HG03520 (cell line): ENCODE data around the gene NRG3.
"Not testable (repeated sequence)": the region's sequence is repeated elsewhere in the genome, so short reads cannot be mapped to it uniquely, and the experiment has no call there.

Experiments
- ATAC-seq: cut with Tn5 transposase; IDR thresholded peaks from one replicate; pipeline ENCODE4 v1.9.1; 2021; ENCODE audit warnings: mild to moderate bottlenecking, moderate library complexity; ENCODE audit not compliant: unreplicated experiment

The NRG3 gene

DNA sequence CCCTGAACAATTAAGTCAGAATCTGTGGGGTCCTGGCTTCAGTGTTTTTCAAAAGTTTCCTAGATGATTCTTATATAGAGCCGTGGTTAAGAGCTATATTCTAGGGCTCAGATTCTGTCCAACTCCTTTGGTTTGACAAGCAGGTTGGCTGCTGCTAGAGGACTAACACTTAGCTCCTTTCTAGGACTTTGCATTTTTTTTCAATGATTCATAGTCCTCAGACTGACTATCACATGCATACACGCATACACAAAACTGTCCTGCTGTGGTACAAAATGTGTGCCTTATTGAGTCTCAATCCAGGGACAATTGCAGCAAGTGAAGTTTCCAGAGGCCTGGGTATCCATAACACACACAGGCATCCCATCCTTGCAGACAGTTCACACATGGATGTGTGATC lies 392.0 kb downstream of the NRG3 start:
- ATAC-seq: no peak

GRCh38 chr10:82267465-82267864 lies 392.5 kb downstream of the NRG3 start:
- ATAC-seq: no peak

DNA sequence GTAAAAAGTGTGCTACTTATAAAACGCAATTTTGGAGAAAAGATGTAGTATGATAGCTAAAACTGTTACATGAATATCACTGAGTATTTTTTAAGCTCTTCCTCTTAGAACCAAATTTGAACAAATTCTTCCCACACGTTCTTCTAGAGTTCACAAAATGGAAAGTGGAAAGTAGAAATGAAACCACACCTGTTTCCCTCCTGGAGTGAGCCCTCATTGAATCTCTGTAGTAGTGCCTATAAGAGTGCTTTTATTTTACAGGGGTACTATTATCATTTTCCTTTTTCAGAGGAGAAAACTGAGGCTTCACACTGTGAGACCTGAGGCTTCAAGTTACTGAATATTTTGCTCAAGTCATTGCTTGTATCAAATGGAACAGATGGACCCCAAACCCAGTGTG lies 393.0 kb downstream of the NRG3 start:
- ATAC-seq: no peak

DNA sequence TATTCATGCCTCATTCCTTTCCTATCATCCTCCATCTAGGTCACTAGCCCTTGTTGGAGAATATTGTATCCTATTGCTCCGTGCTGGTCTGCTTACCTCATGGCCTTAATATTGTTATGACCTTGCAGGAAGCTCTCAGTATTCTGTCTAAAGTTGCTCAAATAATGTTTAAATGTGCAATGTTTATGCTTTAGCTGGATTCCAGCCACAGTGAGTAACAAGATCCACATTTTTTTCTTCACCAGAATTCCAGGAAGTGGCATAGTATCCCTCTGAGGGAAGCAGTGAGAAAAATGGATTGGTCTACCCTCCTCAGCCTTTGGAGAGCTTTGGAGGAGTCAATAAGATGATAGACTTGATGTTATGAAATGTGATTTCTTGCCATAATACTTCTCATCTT lies 402.6 kb downstream of the NRG3 start:
- no peak for ATAC-seq

- ATAC-seq: no peak
Measured at GRCh38 chr10:82278401-82279182, 403.6 kb downstream of the NRG3 start.

- ATAC-seq: no peak
Measured at GRCh38 chr10:82282782-82283456, 407.9 kb downstream of the NRG3 start.

DNA sequence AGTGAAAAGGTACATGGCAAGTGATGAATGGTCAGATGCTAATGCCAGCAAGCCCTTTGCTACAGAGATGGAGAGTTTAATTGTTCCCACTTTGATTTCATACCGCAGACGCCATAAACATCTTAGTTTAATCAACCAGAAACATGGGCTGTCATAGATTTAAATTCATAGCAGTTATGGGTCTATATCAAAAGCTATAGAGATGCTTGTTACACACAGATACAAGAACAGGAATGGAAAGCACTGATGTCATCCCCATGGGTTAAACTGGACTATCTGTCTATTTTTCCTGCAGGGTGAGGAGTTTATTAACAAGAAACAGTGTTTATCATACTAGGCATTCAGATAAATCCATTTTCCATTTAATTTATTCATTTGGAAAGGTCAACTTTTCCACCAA lies 409.2 kb downstream of the NRG3 start:
- ATAC-seq: no peak

DNA sequence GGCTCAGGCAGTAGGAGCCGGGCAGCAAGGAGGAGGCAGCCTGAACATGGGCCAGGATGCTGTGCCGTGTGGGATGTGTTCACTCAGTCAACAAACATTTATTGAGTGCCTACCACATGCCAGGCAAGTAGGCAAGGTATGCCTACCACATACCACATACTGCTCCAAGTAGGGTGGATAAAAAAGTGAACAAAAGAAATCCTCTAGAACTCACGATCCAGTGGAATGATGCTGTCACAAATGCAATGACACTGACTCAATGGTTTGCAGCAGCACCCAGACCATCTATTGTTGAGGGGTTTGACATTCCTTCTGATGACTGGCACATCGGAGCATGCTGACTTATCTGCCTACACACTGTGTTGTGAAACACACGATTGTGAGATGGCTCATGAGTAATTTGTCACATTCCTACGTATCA lies 413.5 kb downstream of the NRG3 start:
- no peak for ATAC-seq

DNA sequence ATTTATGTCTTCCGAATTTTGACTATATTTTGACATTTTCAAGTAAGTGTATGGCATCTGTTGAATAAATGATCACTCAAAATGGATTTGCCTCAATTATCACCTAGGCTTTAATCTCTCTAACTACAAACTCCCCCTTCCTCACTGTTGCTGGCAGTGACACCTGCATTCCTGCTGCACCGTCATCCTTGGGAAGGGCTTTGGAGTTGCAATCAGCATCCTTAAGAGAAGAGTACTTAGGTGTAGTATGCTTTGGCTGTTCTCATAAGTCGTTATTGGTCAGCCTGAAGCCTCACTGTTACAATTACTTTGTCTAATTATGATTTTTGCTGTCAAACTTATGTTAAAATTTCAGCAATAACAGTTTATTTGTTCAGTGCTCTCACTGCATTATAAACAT lies 415.0 kb downstream of the NRG3 start:
- no peak for ATAC-seq

DNA sequence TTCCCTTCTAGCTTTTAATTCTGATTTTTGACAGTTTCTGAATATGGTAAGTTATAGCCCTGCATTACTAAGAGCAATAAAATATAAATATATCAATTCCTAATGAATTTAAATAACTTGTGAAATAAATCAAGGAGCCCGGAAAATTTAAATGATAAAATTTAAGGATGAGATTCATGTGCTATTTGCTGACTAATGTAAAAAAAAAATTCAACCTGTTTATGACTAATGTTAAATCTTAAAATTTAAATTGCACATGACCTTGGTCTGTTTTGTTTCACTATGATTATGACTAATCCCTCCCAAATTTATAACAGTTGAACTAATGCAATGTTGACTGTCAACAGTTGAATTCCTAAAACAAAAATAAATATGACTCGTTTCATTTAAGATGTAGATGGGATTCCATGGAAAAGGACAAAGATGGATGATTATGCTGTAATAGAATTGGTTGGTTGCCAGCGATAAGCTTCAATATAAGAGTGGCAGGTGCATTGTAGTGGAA lies 419.9 kb downstream of the NRG3 start:
- ATAC-seq: no peak

GRCh38 chr10:82308641-82309040 lies 433.6 kb downstream of the NRG3 start:
- no peak for ATAC-seq

DNA sequence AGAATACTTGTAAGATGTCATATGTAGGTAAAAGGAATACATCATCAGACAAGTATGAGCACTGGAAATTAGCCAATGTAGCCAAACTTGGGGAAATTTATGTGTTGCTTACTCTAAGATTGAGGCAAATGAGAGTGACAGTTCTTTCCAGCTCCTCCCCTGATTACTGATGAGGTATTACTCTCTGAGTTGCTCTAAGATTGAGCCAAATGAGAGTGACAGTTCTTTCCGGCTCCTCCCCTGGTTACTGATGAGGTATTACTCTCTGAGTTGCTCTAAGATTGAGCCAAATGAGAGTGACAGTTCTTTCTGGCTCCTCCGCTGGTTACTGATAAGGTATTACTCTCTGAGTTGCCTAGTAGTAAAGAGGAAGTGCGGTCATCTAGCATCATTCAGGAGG lies 435.8 kb downstream of the NRG3 start:
- ATAC-seq: no peak

DNA sequence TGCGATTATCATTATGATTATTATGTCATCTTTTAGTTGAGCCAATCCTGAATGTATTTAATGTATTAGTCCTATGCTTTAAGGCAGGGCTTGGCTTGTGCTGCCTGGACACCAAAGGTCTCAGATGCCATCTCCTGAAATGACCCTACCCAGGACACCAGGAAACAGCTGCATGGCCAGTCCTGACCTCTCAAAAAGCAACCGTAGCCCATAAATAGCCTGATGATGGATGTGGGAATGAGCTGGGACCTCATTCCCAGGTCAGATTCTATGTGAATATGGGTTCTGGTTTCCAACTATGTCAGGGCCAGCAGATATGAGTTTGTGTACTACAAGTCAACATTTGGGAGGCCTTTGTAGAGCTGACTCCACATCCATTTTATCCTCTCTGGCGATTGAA lies 438.4 kb downstream of the NRG3 start:
- ATAC-seq: no peak

DNA sequence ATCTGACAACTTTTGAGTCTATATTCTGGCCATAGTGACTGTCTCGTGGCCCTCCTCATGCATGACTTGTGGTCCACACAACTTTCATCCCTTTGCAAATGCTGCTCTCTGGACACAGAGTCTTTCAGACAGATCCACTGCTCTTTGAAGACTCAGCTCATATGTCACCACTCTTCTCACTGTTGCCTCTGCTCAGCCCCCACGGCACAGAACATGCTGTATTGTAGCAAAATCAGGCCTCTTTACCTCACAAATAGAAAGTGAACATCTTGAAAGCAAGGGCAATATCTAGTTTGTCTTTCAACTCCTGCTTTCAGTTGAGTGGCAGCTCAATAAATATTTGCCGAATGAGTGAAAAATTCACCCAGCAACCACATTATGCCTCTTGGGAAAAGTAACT lies 443.5 kb downstream of the NRG3 start:
- no peak for ATAC-seq

- no peak for ATAC-seq
Measured at GRCh38 chr10:82319074-82319473, 444.1 kb downstream of the NRG3 start.

DNA sequence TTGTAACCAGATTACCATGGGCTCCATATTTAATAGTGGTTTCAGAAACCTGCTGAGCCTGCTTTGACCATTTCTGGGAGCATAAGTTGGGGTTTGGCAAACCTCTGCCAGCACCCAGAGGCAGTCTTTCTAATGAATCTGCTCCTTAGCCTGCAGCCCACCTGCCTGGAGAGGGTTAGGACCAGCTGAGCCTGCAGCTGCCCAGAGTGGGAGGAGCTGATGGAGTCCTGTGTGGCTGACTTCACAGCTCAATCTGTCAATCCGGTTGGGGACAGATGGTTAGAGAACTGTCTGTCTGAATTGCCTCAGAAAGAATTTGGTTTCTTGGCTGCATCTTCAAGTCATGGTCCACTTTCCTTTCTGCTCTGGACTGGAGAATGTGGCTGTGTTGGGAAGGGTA lies 444.6 kb downstream of the NRG3 start:
- ATAC-seq: no peak

DNA sequence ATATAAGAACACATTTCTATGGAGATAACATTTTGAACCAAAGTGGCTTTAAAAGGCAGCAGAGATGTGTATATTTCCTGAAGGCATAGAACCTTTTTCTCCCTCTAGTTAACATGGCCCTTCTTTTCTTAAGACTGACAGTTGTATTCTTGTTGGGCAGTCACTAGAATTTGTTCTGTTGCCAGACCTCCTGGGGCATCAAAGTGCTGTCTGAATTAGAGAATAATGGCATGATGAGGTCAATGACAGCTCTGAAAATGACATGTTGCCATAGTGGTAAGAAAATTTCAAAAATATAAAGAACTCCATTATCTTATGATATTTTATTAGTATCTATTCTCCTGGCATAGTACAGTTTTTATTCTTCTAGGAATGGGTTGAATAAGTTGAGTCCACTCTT lies 446.7 kb downstream of the NRG3 start:
- ATAC-seq: no peak

DNA sequence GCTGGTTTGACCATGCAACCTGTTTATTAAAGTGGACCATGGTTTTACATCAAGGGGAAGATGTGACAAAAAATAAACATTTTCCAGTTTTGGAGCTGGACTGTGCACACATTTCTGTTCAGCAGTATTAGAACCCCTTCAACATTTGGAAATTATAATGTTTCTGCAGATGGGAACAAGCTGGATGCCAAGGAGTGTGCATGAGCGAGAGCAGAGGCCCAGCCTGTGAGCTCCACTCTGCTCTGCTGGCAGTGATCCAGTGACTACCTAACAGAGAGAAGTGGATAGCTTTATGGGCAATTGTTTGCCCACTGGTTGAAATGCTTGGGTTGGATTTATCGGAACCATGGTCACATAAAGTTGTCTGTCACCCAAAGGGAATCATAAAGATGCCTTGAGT lies 456.7 kb downstream of the NRG3 start:
- ATAC-seq: no peak

GRCh38 chr10:82335831-82336230 lies 460.8 kb downstream of the NRG3 start:
- ATAC-seq: no peak

DNA sequence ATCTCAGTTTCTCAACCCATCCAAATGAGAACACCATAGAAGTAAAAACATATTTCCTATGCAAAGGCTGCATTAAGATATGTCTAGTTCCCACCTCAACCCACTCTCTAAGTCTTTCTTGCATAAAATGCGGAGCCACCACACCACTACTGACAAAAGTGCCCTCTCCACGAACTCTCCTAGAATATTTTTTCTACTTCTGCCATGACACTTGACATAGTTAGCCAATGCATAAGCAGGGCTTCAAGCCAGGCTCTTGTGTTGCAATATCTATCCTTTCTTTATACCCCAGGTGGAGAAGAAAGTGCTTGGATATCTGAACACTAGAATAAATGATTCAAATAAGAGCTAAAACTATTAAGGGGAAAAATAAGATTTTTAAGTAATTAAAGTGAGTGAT lies 465.2 kb downstream of the NRG3 start:
- no peak for ATAC-seq

DNA sequence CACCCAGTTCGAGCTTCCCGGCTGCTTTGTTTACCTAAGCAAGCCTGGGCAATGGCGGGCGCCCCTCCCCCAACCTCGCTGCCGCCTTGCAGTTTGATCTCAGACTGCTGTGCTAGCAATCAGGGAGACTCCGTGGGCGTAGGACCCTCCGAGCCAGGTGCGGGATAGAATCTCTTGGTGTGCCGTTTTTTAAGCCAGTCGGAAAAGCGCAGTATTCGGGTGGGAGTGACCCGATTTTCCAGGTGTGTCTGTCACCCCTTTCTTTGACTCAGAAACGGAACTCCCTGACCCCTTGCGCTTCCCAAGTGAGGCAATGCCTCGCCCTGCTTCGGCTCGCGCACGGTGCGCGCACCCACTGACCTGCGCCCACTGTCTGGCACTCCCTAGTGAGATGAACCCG lies 474.6 kb downstream of the NRG3 start:
- not testable (repeated sequence) for ATAC-seq

GRCh38 chr10:82353381-82353780 lies 478.4 kb downstream of the NRG3 start:
- no peak for ATAC-seq
